ENCODE results near the gene TAGLN2.

The TAGLN2 gene

GRCh38 chr1:159916242-159917051 lies 8.9 kb downstream of the TAGLN2 start:
- no peak for DNase-seq (ENCODE audit: low read depth)
- TF ChIP-seq, protein P1, sequence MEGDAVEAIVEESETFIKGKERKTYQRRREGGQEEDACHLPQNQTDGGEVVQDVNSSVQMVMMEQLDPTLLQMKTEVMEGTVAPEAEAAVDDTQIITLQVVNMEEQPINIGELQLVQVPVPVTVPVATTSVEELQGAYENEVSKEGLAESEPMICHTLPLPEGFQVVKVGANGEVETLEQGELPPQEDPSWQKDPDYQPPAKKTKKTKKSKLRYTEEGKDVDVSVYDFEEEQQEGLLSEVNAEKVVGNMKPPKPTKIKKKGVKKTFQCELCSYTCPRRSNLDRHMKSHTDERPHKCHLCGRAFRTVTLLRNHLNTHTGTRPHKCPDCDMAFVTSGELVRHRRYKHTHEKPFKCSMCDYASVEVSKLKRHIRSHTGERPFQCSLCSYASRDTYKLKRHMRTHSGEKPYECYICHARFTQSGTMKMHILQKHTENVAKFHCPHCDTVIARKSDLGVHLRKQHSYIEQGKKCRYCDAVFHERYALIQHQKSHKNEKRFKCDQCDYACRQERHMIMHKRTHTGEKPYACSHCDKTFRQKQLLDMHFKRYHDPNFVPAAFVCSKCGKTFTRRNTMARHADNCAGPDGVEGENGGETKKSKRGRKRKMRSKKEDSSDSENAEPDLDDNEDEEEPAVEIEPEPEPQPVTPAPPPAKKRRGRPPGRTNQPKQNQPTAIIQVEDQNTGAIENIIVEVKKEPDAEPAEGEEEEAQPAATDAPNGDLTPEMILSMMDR (IDR thresholded peaks at IDR 0.05; ENCODE audit: insufficient read depth, low read depth, low read length, missing control alignments): no peak
- H3K4me3 ChIP-seq (ENCODE audit: low read depth, low read length): no peak overlapping the region

- no peak for DNase-seq (ENCODE audit: low read depth)
- TF ChIP-seq, protein P1 (IDR thresholded peaks at IDR 0.05; ENCODE audit: insufficient read depth, low read depth, low read length, missing control alignments): no peak
These were observed 9.6 kb downstream of the TAGLN2 start for GRCh38 chr1:159915571-159916241.

DNA sequence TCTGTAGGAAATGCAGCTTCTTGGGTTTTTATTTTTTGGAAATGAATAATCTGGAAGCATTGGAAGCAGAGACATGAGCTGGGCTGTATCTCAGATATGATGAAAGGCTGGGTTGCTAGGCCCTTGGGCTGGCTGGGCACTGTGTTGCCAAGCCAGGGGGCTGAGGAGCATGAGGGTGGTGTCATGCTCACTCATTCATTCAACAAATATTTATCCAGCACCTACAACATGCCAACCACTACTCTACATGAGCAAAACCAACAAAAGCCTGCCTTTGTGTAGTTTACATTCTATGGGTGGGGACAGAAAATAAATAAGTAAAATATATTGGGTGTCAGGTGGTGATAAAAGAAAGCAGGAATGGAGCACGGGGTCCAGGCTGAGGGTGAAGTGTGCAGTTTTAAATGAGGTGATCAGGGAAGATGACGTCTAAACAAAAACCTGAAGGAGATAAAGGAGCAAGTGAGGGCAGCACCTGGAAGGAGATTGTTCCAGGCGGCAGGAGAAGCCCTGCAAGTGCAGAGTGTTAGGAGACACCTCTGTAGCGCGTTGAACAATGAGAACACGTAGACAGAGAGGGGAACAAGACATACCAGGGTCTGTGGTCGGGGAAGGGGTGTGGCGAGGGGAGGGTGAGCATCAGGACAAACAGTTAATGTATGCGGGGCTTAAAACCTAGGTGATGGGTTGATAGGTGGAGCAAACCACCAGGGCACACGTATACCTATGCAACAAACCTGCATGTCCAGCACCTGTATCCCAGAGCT lies 10.9 kb downstream of the TAGLN2 start:
- DNase-seq (ENCODE audit: low read depth): no peak
- no peak overlapping the region for H3K4me3 ChIP-seq (ENCODE audit: low read depth, low read length)
- TF ChIP-seq, protein P1 (IDR thresholded peaks at IDR 0.05; ENCODE audit: insufficient read depth, low read depth, low read length, missing control alignments): no peak

More at GRCh38 chr1:159915571-159916241, 9.6 kb downstream of the TAGLN2 start:
- H3K4me3 ChIP-seq (ENCODE audit: low read depth, low read length): no peak overlapping the region

DNA sequence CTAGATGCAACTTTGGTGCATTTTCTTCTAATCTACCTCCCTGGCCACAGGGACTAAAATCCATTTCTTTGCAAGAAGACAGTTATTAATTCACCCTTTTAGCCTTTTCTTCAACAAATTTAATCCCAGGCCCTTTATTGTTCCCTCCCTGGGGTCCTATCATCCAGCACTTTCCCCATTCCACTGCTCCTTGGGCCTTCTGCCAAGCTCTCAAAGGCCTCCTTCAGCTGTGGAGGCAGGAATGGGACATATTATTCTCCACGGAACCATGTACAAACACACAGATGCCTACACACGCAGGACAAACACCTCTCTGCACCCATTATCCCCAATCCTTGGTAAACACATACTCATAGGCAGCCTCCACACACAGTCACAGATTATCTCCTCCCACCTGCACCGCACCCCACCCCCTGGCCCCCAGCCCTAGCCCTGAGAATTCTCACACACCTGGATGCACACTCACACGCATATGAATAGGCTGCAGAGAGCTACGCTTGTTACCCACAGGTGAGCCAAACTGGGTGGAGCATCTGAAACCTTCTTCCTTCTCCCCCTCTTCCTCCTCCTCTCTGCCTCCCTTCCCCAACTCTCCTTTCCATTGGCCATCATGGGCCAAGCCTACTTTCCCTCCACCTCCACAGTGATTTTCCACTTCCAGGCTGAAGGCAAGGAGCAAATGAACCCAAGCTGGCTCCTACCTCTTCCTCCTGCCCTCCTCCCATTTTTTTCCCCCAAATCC lies 11.7 kb downstream of the TAGLN2 start:
- TF ChIP-seq, protein P1 (IDR thresholded peaks at IDR 0.05; ENCODE audit: insufficient read depth, low read depth, low read length, missing control alignments): no peak
- no peak overlapping the region for H3K4me3 ChIP-seq (ENCODE audit: low read depth, low read length)
- no peak for DNase-seq (ENCODE audit: low read depth)

DNA sequence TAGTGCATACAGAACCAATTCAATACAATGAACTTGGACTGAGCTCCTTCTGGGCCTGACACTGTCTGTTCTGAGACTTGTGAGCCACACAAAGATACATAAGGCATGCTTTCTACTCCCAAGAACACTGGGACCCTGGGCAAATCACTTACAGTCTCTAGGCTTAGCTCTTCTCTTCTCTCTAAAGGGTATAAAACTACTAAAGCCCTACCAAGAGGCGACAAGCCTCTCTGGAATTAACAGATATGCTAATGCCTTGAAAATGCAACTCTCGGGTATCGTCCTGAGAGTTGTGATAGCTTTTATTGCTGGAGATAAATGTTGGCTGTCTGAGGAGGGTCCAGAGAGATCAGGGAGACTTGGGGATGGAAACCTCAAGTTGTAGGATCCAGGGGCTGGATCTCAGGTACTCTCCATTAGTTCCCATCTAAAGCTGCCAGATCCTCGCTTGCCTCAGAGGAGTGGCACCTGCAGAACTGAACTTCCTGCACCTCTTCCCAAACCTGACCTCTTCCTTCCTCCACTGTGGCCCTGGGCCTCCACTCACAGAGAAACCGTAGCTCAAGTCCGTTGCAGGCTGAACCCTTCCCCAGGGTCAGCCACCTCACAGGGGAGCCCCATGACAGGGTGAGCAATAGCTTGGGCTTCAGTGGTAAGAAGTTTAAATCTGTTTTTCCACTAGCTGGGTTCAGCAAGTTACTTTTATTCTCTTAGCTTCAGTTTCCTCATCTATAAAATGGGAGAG lies 13.8 kb downstream of the TAGLN2 start:
- TF ChIP-seq, protein P1 (IDR thresholded peaks at IDR 0.05; ENCODE audit: insufficient read depth, low read depth, low read length, missing control alignments): no peak
- H3K4me3 ChIP-seq (ENCODE audit: low read depth, low read length): no peak overlapping the region
- DNase-seq (ENCODE audit: low read depth): no peak

Data from GM12865 (cell line).